ENCODE measurements around the gene TBX10.
A peak's percentile ranks its signal among the peaks of the same experiment; 100 is the strongest.
"Not testable (repeated sequence)": the region's sequence is repeated elsewhere in the genome, so short reads cannot be mapped to it uniquely, and the experiment has no call there.

Gene TBX10

GRCh38 chr11:67682126-67683034, 42.8 kb upstream of the TBX10 start:
- Histone ChIP-seq H2BK120ac (ENCODE audit: insufficient read depth, low read length, poor library complexity) (peak overlapping the region; percentile 65), H3K4me2 (ENCODE audit: low read length) (peak overlapping the region; percentile 7), H2BK12ac (ENCODE audit: low read length) (peak overlapping the region; percentile 61), H3K18ac (ENCODE audit: low read length) (peak overlapping the region; percentile 28), H3K14ac (ENCODE audit: low read length) (peak overlapping the region; percentile 31), H3K79me1 (ENCODE audit: low read length) (peaks cover 18% of the 10 kb centered on the region), H3K27ac (ENCODE audit: low read depth, low read length) (peak overlapping the region; percentile 37), H3K4me1 (ENCODE audit: control insufficient read depth in 1 of 2, insufficient read depth in 2 of 2, low read length in 2 of 2) (peaks cover 16% of the 10 kb centered on the region in 2 experiments), H2BK5ac (ENCODE audit: low read depth, low read length, poor library complexity) (peak overlapping the region; percentile 63), H4K8ac (ENCODE audit: low read depth, low read length) (peak overlapping the region; percentile 6), H2AK5ac (ENCODE audit: low read length) (peak overlapping the region; percentile 49), H2AFZ (ENCODE audit: insufficient read depth, low read length, poor library complexity) (peak overlapping the region; percentile 2), H4K91ac (ENCODE audit: low read depth, low read length) (peak overlapping the region; percentile 81)
- not testable (repeated sequence) for H3K79me2 ChIP-seq (ENCODE audit: control insufficient read depth, insufficient read depth, low read length, poor library complexity); H3K4ac ChIP-seq (ENCODE audit: low read depth, low read length); H3K4me3 ChIP-seq (ENCODE audit: low read depth, low read length); H3K23ac ChIP-seq (ENCODE audit: low read length); H4K12ac ChIP-seq (ENCODE audit: low read depth, low read length); H3K9me3 ChIP-seq (ENCODE audit: insufficient read depth, low read depth, low read length); H3K27me3 ChIP-seq (ENCODE audit: insufficient read depth, low read length); H3K36me3 ChIP-seq (ENCODE audit: control insufficient read depth in 1 of 2, insufficient read depth in 2 of 2, low read length in 2 of 2); H3K9ac ChIP-seq (ENCODE audit: low read length)
- peak; percentile 82 to 83 for DNase-seq
- WGBS (ENCODE audit: extremely low coverage, insufficient coverage, insufficient read length): no CpG with 5 or more reads among the region's 14 CpGs

- no peak overlapping the region for H3K9ac ChIP-seq (ENCODE audit: low read length)
- H3K14ac ChIP-seq (ENCODE audit: low read length): peak overlapping the region; percentile 37
- no peak overlapping the region for H3K4ac ChIP-seq (ENCODE audit: low read depth, low read length)
- peaks cover 15% of the 10 kb centered on the region for H3K79me1 ChIP-seq (ENCODE audit: low read length)
- no peak overlapping the region for H3K27ac ChIP-seq (ENCODE audit: low read depth, low read length)
- peak overlapping the region; percentile 75 for H2BK120ac ChIP-seq (ENCODE audit: insufficient read depth, low read length, poor library complexity)
- H3K27me3 ChIP-seq (ENCODE audit: insufficient read depth, low read length): no peaks in the 10 kb centered on the region
- no peak overlapping the region for H4K12ac ChIP-seq (ENCODE audit: low read depth, low read length)
- peak overlapping the region; percentile 90 for H2BK12ac ChIP-seq (ENCODE audit: low read length)
- H2AFZ ChIP-seq (ENCODE audit: insufficient read depth, low read length, poor library complexity): no peak overlapping the region
- H3K4me1 ChIP-seq (ENCODE audit: control insufficient read depth in 1 of 2, insufficient read depth in 2 of 2, low read length in 2 of 2): peaks cover 16% of the 10 kb centered on the region in 2 experiments
- no peak overlapping the region for H3K4me2 ChIP-seq (ENCODE audit: low read length)
- no peaks in the 10 kb centered on the region for H3K9me3 ChIP-seq (ENCODE audit: insufficient read depth, low read depth, low read length)
- no peak overlapping the region for H3K23ac ChIP-seq (ENCODE audit: low read length)
- no CpG with 5 or more reads among the region's 3 CpGs for WGBS (ENCODE audit: extremely low coverage, insufficient coverage, insufficient read length)
- H3K4me3 ChIP-seq (ENCODE audit: low read depth, low read length): no peak overlapping the region
- no peaks in the 10 kb centered on the region for H3K79me2 ChIP-seq (ENCODE audit: control insufficient read depth, insufficient read depth, low read length, poor library complexity)
- no peak for DNase-seq
- no peaks in the 10 kb centered on the region for H3K36me3 ChIP-seq (ENCODE audit: control insufficient read depth in 1 of 2, insufficient read depth in 2 of 2, low read length in 2 of 2)
- H3K18ac ChIP-seq (ENCODE audit: low read length): peak overlapping the region; percentile 26
- peak overlapping the region; percentile 63 for H2AK5ac ChIP-seq (ENCODE audit: low read length)
- peak overlapping the region; percentile 29 for H4K8ac ChIP-seq (ENCODE audit: low read depth, low read length)
- peak overlapping the region; percentile 84 for H4K91ac ChIP-seq (ENCODE audit: low read depth, low read length)
- H2BK5ac ChIP-seq (ENCODE audit: low read depth, low read length, poor library complexity): no peak overlapping the region
Measured at GRCh38 chr11:67680696-67681470, 41.3 kb upstream of the TBX10 start.

GRCh38 chr11:67675058-67675747, 35.6 kb upstream of the TBX10 start:
- Histone ChIP-seq H2BK5ac (ENCODE audit: low read depth, low read length, poor library complexity) (peak overlapping the region; percentile 98), H3K27me3 (ENCODE audit: insufficient read depth, low read length) (no peaks in the 10 kb centered on the region), H2BK120ac (ENCODE audit: insufficient read depth, low read length, poor library complexity) (peak overlapping the region; percentile 100), H3K9ac (ENCODE audit: low read length) (peak overlapping the region; percentile 25), H3K79me2 (ENCODE audit: control insufficient read depth, insufficient read depth, low read length, poor library complexity) (peaks cover 12% of the 10 kb centered on the region), H3K9me3 (ENCODE audit: insufficient read depth, low read depth, low read length) (no peaks in the 10 kb centered on the region), H2AFZ (ENCODE audit: insufficient read depth, low read length, poor library complexity) (peak overlapping the region; percentile 40), H4K8ac (ENCODE audit: low read depth, low read length) (peak overlapping the region; percentile 89), H3K27ac (ENCODE audit: low read depth, low read length) (peak overlapping the region; percentile 90), H2AK5ac (ENCODE audit: low read length) (peak overlapping the region; percentile 93), H3K79me1 (ENCODE audit: low read length) (peaks cover 23% of the 10 kb centered on the region), H3K4me3 (ENCODE audit: low read depth, low read length) (no peak overlapping the region), H3K4ac (ENCODE audit: low read depth, low read length) (peak overlapping the region; percentile 82), H4K91ac (ENCODE audit: low read depth, low read length) (peak overlapping the region; percentile 99), H3K36me3 (ENCODE audit: control insufficient read depth in 1 of 2, insufficient read depth in 2 of 2, low read length in 2 of 2) (no peaks in the 10 kb centered on the region), H3K4me1 (ENCODE audit: control insufficient read depth in 1 of 2, insufficient read depth in 2 of 2, low read length in 2 of 2) (peaks cover 22 to 23% of the 10 kb centered on the region in 2 experiments), H4K12ac (ENCODE audit: low read depth, low read length) (peak overlapping the region; percentile 71), H2BK12ac (ENCODE audit: low read length) (peak overlapping the region; percentile 97), H3K14ac (ENCODE audit: low read length) (peak overlapping the region; percentile 96), H3K4me2 (ENCODE audit: low read length) (peak overlapping the region; percentile 19), H3K23ac (ENCODE audit: low read length) (no peak overlapping the region), H3K18ac (ENCODE audit: low read length) (peak overlapping the region; percentile 93)
- DNase-seq: peak in 1 of 2 donors; percentile 37
- WGBS (ENCODE audit: extremely low coverage, insufficient coverage, insufficient read length): no CpG with 5 or more reads among the region's 12 CpGs

- H3K4ac ChIP-seq (ENCODE audit: low read depth, low read length): peak within 1 kb of the TSS; percentile 82
- H2AFZ ChIP-seq (ENCODE audit: insufficient read depth, low read length, poor library complexity): peak within 1 kb of the TSS; percentile 70
- H3K4me3 ChIP-seq (ENCODE audit: low read depth, low read length): no peak within 1 kb of the TSS
- no peaks in the 10 kb centered on the region for H3K9me3 ChIP-seq (ENCODE audit: insufficient read depth, low read depth, low read length)
- H3K27ac ChIP-seq (ENCODE audit: low read depth, low read length): peak within 1 kb of the TSS; percentile 90
- H3K4me1 ChIP-seq (ENCODE audit: control insufficient read depth in 1 of 2, insufficient read depth in 2 of 2, low read length in 2 of 2): peaks cover 22 to 23% of the 10 kb centered on the region in 2 experiments
- H4K8ac ChIP-seq (ENCODE audit: low read depth, low read length): peak within 1 kb of the TSS; percentile 89
- DNase-seq: peak; percentile 83 to 90
- H2BK120ac ChIP-seq (ENCODE audit: insufficient read depth, low read length, poor library complexity): peak within 1 kb of the TSS; percentile 100
- H4K12ac ChIP-seq (ENCODE audit: low read depth, low read length): peak within 1 kb of the TSS; percentile 71
- peak within 1 kb of the TSS; percentile 19 for H3K4me2 ChIP-seq (ENCODE audit: low read length)
- no peaks in the 10 kb centered on the region for H3K36me3 ChIP-seq (ENCODE audit: control insufficient read depth in 1 of 2, insufficient read depth in 2 of 2, low read length in 2 of 2)
- peak within 1 kb of the TSS; percentile 97 for H2BK12ac ChIP-seq (ENCODE audit: low read length)
- H3K9ac ChIP-seq (ENCODE audit: low read length): peak within 1 kb of the TSS; percentile 25
- H3K79me2 ChIP-seq (ENCODE audit: control insufficient read depth, insufficient read depth, low read length, poor library complexity): peaks cover 12% of the 10 kb centered on the region
- peak within 1 kb of the TSS; percentile 93 for H3K18ac ChIP-seq (ENCODE audit: low read length)
- WGBS (ENCODE audit: extremely low coverage, insufficient coverage, insufficient read length): no CpG with 5 or more reads among the region's 8 CpGs
- H3K27me3 ChIP-seq (ENCODE audit: insufficient read depth, low read length): no peaks in the 10 kb centered on the region
- H3K23ac ChIP-seq (ENCODE audit: low read length): no peak within 1 kb of the TSS
- H2BK5ac ChIP-seq (ENCODE audit: low read depth, low read length, poor library complexity): peak within 1 kb of the TSS; percentile 98
- peak within 1 kb of the TSS; percentile 99 for H4K91ac ChIP-seq (ENCODE audit: low read depth, low read length)
- H2AK5ac ChIP-seq (ENCODE audit: low read length): peak within 1 kb of the TSS; percentile 93
- H3K14ac ChIP-seq (ENCODE audit: low read length): peak within 1 kb of the TSS; percentile 96
- H3K79me1 ChIP-seq (ENCODE audit: low read length): peaks cover 23% of the 10 kb centered on the region
Measured at GRCh38 chr11:67674442-67674871, 34.9 kb upstream of the TBX10 start, which contains the start of gene ALDH3B2. Gene ALDH3B2 (minus strand): TSS chr11:67674623. CDS start chr11:67666935, 7,688 bp downstream.
